Tibial nerve (tissue), 3 donors: ENCODE results near the gene CLCN7.

Experiments used
- CTCF ChIP-seq, 5 experiments: fragments of 200-600 bp in 3 of 5; fragments of 450-650 bp in 2 of 5; sonication (generic) in 3 of 5; IDR thresholded peaks; one replicate each; pipeline ENCODE4 v1.5.1; 2016 to 2019; ENCODE audit warnings: antibody characterized with exemption in 5 of 5, mild to moderate bottlenecking in 3 of 5, moderate library complexity in 2 of 5
- POLR2A ChIP-seq, 2 donors: fragments of 450-650 bp; IDR thresholded peaks; one replicate each; pipeline ENCODE4 v1.6.1; 2017; ENCODE audit warnings: antibody characterized with exemption in 2 of 2, mild to moderate bottlenecking in 2 of 2, moderate library complexity in 2 of 2

- TF ChIP-seq CTCF (IDR thresholded peaks at IDR 0.05) (no peak), POLR2A (IDR thresholded peaks at IDR 0.05) (no peak)
Measured at GRCh38 chr16:1485847-1486496, 11.1 kb upstream of the CLCN7 start.
